Measurements from ENCODE around the gene ZNF780B. TPM values are rescaled to one million over a fixed set of nuclear protein-coding genes. Genes with fewer than 3 reads are reported as not detected.

Gene ZNF780B
- total and polyA plus RNA-seq, 2 of the 8 experiments (the other 6 are each of a cell fraction or from before 2014, with no cell fraction given) = 3.1 to 22.4 TPM

- Histone ChIP-seq H3K27ac (ENCODE audit: low read depth, low read length) (no peak overlapping the region), H3K4ac (replicated peaks; ENCODE audit: insufficient read length, low read depth, low read length) (no peak overlapping the region), H3K36me3 (ENCODE audit: control insufficient read depth in 2 of 4, insufficient read depth in 4 of 4, low read length in 3 of 4) (no peaks in the 10 kb centered on the region), H4K20me1 (replicated peaks in 1 of 2; ENCODE audit: control insufficient read depth in 1 of 2, insufficient read depth in 2 of 2, low read length in 2 of 2) (no peaks in the 10 kb centered on the region), H3K23ac (ENCODE audit: insufficient read length) (no peak overlapping the region), H3K4me3 (ENCODE audit: extremely low read depth in 1 of 4, insufficient read depth in 2 of 4, low read depth in 3 of 4, low read length in 4 of 4) (peak overlapping the region; percentile 89 to 96 (median 94)), H4K91ac (replicated peaks; ENCODE audit: insufficient read length, low read length) (no peak overlapping the region), H2AFZ (ENCODE audit: low read length) (peak overlapping the region; percentile 88), H3K18ac (ENCODE audit: extremely low read depth, low read length) (no peak overlapping the region), H2AK5ac (ENCODE audit: low read depth, low read length) (no peak overlapping the region), H3K23me2 (ENCODE audit: low read depth, low read length) (peaks cover 7% of the 10 kb centered on the region), H4K8ac (ENCODE audit: extremely low read depth, insufficient read depth, low read length) (no peak overlapping the region), H2BK15ac (ENCODE audit: low read length) (no peak overlapping the region), H3K14ac (ENCODE audit: insufficient read length) (no peak overlapping the region), H3K9me3 (ENCODE audit: insufficient read depth in 2 of 2, low read depth in 1 of 2, low read length in 1 of 2) (peaks cover 2 to 9% of the 10 kb centered on the region in 2 experiments; a peak in 2 of 4 replicates), H2BK20ac (ENCODE audit: low read length) (no peak overlapping the region), H4K5ac (ENCODE audit: insufficient read length, low read depth, low read length) (no peak overlapping the region), H2BK12ac (ENCODE audit: low read depth, low read length) (no peak overlapping the region), H3K56ac (replicated peaks; ENCODE audit: insufficient read length, low read depth, low read length) (no peak overlapping the region), H3K9ac (replicated peaks in 1 of 4; ENCODE audit: extremely low read depth in 1 of 4, low read depth in 3 of 4, low read length in 3 of 4) (no peak overlapping the region; a peak in 2 of 7 replicates), H3K27me3 (replicated peaks in 1 of 4; ENCODE audit: control insufficient read depth in 3 of 4, extremely low read depth in 1 of 4, insufficient read depth in 3 of 4, low read length in 3 of 4) (no peaks in the 10 kb centered on the region), H2BK120ac (replicated peaks; ENCODE audit: low read depth, low read length) (no peak overlapping the region), H3K79me1 (ENCODE audit: low read depth, low read length) (no peaks in the 10 kb centered on the region; the same call in 1 of the 2 replicates), H2BK5ac (ENCODE audit: low read depth, low read length) (no peak overlapping the region), H3K4me2 (ENCODE audit: insufficient read depth in 1 of 2, low read depth in 2 of 2, low read length in 2 of 2) (peak overlapping the region; percentile 83 to 97), H3K4me1 (replicated peaks in 1 of 4; ENCODE audit: control insufficient read depth in 3 of 4, insufficient read depth in 4 of 4, low read length in 3 of 4) (peaks cover 0 to 6% (median 0%) of the 10 kb centered on the region in 4 experiments; a peak in 1 of 7 replicates), H3K79me2 (ENCODE audit: control insufficient read depth in 1 of 2, insufficient read depth in 2 of 2, low read length in 2 of 2) (peaks cover 0 to 41% of the 10 kb centered on the region in 2 experiments; a peak in 2 of 4 replicates)
- TF ChIP-seq RBBP5 (IDR thresholded peaks at IDR 0.05; ENCODE audit: borderline replicate concordance, low read depth, low read length) (no peak), GABPA (IDR thresholded peaks at IDR 0.05; ENCODE audit: borderline replicate concordance, insufficient read depth, low read length) (no peak), CHD1 (IDR thresholded peaks at IDR 0.05; ENCODE audit: low read depth, low read length) (no peak), SP4 (IDR thresholded peaks at IDR 0.05; ENCODE audit: low read length) (no peak), FOSL1 (IDR thresholded peaks at IDR 0.05; ENCODE audit: insufficient read depth, low read depth, low read length) (no peak), RXRA (IDR thresholded peaks at IDR 0.05; ENCODE audit: insufficient read depth, low read depth, low read length) (no peak), POLR2AphosphoS5 (IDR thresholded peaks at IDR 0.05; ENCODE audit: low read depth, low read length) (no peak), SUZ12 (IDR thresholded peaks at IDR 0.05; ENCODE audit: low read length) (no peak)
- CTCF ChIA-PET (ENCODE audit: partially characterized antibody) = no interaction called here
- FAIRE-seq = no peak
- WGBS, 2 experiments (ENCODE audit: extremely low coverage in 1 of 2, insufficient coverage in 1 of 2, insufficient read length in 1 of 2, insufficient replicate concordance in 2 of 2, low coverage in 1 of 2, low lambda C conversion rate in 2 of 2, missing lambda C conversion rate in 1 of 2) = 29% methylated on average over 6 of the region's 7 CpGs; no CpG with 5 or more reads in 1 of the 2 experiments
- DNase-seq (ENCODE audit: low read depth in 1 of 2, low spot score in 2 of 2) = no peak
- POLR2A ChIA-PET (ENCODE audit: partially characterized antibody) = interaction anchor here (1.5 to 2.9 kb wide), 3 partner anchors 10 to 34 kb away, joined by 4 to 8 read pairs (median 8); partner anchors contain the start of gene ZNF780A
These were observed 474 bp upstream of the ZNF780B start for GRCh38 chr19:40056505-40056904.

All from H1 (cell line).